NCI-H2081 treated with DMSO at 0.1 percent for 48 hours (cell line): Measurements from ENCODE around the gene PPM1K.

Experiments
- DNase-seq: peaks from one replicate; lab custom pipeline; 2025; lab: John Stamatoyannopoulos, UW

The PPM1K gene

GRCh38 chr4:88276952-88277710 lies 7.2 kb downstream of the PPM1K start:
- no peak for DNase-seq

GRCh38 chr4:88275949-88276515 lies 8.3 kb downstream of the PPM1K start:
- DNase-seq = no peak

- DNase-seq = no peak
Measured at GRCh38 chr4:88275516-88275915, 8.8 kb downstream of the PPM1K start.

GRCh38 chr4:88268913-88269312 lies 15.4 kb downstream of the PPM1K start:
- no peak for DNase-seq

- DNase-seq = no peak
Measured at GRCh38 chr4:88264336-88264735, 20.0 kb downstream of the PPM1K start.

- DNase-seq = no peak
Measured at GRCh38 chr4:88257726-88258125, 26.6 kb downstream of the PPM1K start.

- no peak for DNase-seq
Measured at GRCh38 chr4:88255111-88255510, 29.2 kb downstream of the PPM1K start.

- no peak for DNase-seq
Measured at GRCh38 chr4:88251924-88252323, 32.4 kb downstream of the PPM1K start.

GRCh38 chr4:88247148-88247547 lies 37.2 kb downstream of the PPM1K start:
- no peak for DNase-seq

GRCh38 chr4:88246600-88246999 lies 37.8 kb downstream of the PPM1K start:
- no peak for DNase-seq

- no peak for DNase-seq
Measured at GRCh38 chr4:88244816-88245579, 39.4 kb downstream of the PPM1K start.

GRCh38 chr4:88244056-88244455 lies 40.3 kb downstream of the PPM1K start:
- DNase-seq = no peak

- DNase-seq = no peak
Measured at GRCh38 chr4:88242144-88242543, 42.2 kb downstream of the PPM1K start.

GRCh38 chr4:88240297-88240714 lies 44.1 kb downstream of the PPM1K start:
- DNase-seq = no peak

- DNase-seq = no peak
Measured at GRCh38 chr4:88230969-88231771, 53.2 kb downstream of the PPM1K start.

- no peak for DNase-seq
Measured at GRCh38 chr4:88230461-88230891, 53.9 kb downstream of the PPM1K start.

GRCh38 chr4:88227734-88228133 lies 56.6 kb downstream of the PPM1K start:
- DNase-seq = no peak

GRCh38 chr4:88226143-88226542 lies 58.2 kb downstream of the PPM1K start:
- DNase-seq = no peak

- no peak for DNase-seq
Measured at GRCh38 chr4:88225232-88226105, 58.9 kb downstream of the PPM1K start.

- DNase-seq = no peak
Measured at GRCh38 chr4:88223516-88223915, 60.8 kb downstream of the PPM1K start.

- peak; percentile 7 for DNase-seq
Measured at GRCh38 chr4:88219099-88219498, 65.3 kb downstream of the PPM1K start.
